Osteoblast (primary cell): ENCODE results near the gene CCL4L2. TPM values are rescaled to one million over a fixed set of nuclear protein-coding genes. Genes with fewer than 3 reads are reported as not detected.
"Not testable (repeated sequence)": the region's sequence is repeated elsewhere in the genome, so short reads cannot be mapped to it uniquely, and the experiment has no call there.

Source experiments
- DNase-seq: peaks from one replicate; pipeline ENCODE4 v3.0.0; 2011; ENCODE audit warnings: low spot score, mixed read lengths; ENCODE audit not compliant: insufficient read length; ENCODE audit errors: missing footprints
- H2AFZ ChIP-seq: 2 replicates; pipeline ENCODE4 v1.6.0; 2011; ENCODE audit warnings: mild to moderate bottlenecking, low read length
- H3K27ac ChIP-seq: 2 replicates; pipeline ENCODE4 v1.5.1; 2011; ENCODE audit warnings: mild to moderate bottlenecking, low read depth, low read length, moderate library complexity
- H3K27me3 ChIP-seq: 2 replicates; pipeline ENCODE4 v1.6.0; 2012; ENCODE audit warnings: mild to moderate bottlenecking, control low read depth, inconsistent platforms, low read length, moderate library complexity; ENCODE audit not compliant: insufficient read depth
- H3K36me3 ChIP-seq: 2 replicates; pipeline ENCODE4 v1.5.1; 2011; ENCODE audit warnings: mild to moderate bottlenecking, low read length, control low read depth, moderate library complexity; ENCODE audit not compliant: insufficient read depth
- H3K4me1 ChIP-seq: 2 replicates; pipeline ENCODE4 v1.5.1; 2011; ENCODE audit warnings: mild to moderate bottlenecking, low read length, control low read depth, moderate library complexity; ENCODE audit not compliant: insufficient read depth
- H3K4me2 ChIP-seq: 2 replicates; pipeline ENCODE4 v1.6.0; 2011; ENCODE audit warnings: mild to moderate bottlenecking, low read length; ENCODE audit not compliant: insufficient read depth
- H3K4me3 ChIP-seq: fragments of 200-600 bp; sonication (generic); 3 replicates; pipeline ENCODE4 v1.5.1; 2012; ENCODE audit warnings: mild to moderate bottlenecking, low read length, inconsistent platforms; ENCODE audit not compliant: insufficient read depth
- H3K79me2 ChIP-seq: 2 replicates; pipeline ENCODE4 v1.6.0; 2012; ENCODE audit warnings: mild to moderate bottlenecking, low read length, control low read depth, inconsistent platforms; ENCODE audit not compliant: insufficient read depth
- H3K9me3 ChIP-seq: 2 replicates; pipeline ENCODE4 v1.5.1; 2011; ENCODE audit warnings: low read depth, low read length, control low read depth
- H4K20me1 ChIP-seq: 2 replicates; pipeline ENCODE4 v1.6.0; 2012; ENCODE audit warnings: mild to moderate bottlenecking, low read length, control low read depth; ENCODE audit not compliant: insufficient read depth
- total RNA-seq: library from RNA; depleted of rRNA; stranded (reverse); fragments of >200 nt; gene quantifications from 2 replicates; pipeline ENCODE4 v1.2.3, GENCODE V29; 2012
- TF ChIP-seq, protein P1 (sequence below): IDR thresholded peaks from 2 replicates; pipeline ENCODE4 v1.5.1; 2011; ENCODE audit warnings: mild to moderate bottlenecking, low read depth, low read length, moderate library complexity; ENCODE audit errors: extremely low read depth

The CCL4L2 gene
- total RNA-seq, 1 donor: not detected

DNA sequence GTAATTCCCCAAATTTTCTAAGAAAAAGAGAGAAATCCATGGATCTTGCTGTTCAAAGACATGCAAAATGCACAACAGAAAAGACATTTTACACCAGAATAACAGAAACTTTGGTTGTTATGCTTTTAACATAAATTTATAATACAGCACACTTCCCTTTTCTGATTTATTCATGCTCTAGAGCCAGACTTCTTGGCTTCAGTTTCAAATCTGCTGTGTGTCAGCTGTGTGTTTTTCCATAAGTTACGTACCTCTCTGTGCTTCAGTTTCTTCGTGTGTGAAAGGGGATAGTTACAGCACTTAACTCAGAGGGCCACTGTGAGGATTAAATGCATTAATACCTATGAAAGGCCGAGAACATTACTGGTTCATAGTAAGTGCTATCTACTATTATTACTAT lies 7.5 kb upstream of the CCL4L2 start:
- DNase-seq: no peak
- no peaks in the 10 kb centered on the region for H3K4me1 ChIP-seq
- H3K79me2 ChIP-seq: no peaks in the 10 kb centered on the region
- H2AFZ ChIP-seq: no peak overlapping the region
- TF ChIP-seq, protein P1, sequence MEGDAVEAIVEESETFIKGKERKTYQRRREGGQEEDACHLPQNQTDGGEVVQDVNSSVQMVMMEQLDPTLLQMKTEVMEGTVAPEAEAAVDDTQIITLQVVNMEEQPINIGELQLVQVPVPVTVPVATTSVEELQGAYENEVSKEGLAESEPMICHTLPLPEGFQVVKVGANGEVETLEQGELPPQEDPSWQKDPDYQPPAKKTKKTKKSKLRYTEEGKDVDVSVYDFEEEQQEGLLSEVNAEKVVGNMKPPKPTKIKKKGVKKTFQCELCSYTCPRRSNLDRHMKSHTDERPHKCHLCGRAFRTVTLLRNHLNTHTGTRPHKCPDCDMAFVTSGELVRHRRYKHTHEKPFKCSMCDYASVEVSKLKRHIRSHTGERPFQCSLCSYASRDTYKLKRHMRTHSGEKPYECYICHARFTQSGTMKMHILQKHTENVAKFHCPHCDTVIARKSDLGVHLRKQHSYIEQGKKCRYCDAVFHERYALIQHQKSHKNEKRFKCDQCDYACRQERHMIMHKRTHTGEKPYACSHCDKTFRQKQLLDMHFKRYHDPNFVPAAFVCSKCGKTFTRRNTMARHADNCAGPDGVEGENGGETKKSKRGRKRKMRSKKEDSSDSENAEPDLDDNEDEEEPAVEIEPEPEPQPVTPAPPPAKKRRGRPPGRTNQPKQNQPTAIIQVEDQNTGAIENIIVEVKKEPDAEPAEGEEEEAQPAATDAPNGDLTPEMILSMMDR: no peak
- H3K4me3 ChIP-seq: no peak overlapping the region
- H4K20me1 ChIP-seq: no peaks in the 10 kb centered on the region
- H3K36me3 ChIP-seq: no peaks in the 10 kb centered on the region
- no peak overlapping the region for H3K4me2 ChIP-seq
- H3K27me3 ChIP-seq: peaks cover 5% of the 10 kb centered on the region
- no peaks in the 10 kb centered on the region for H3K9me3 ChIP-seq
- H3K27ac ChIP-seq: no peak overlapping the region

DNA sequence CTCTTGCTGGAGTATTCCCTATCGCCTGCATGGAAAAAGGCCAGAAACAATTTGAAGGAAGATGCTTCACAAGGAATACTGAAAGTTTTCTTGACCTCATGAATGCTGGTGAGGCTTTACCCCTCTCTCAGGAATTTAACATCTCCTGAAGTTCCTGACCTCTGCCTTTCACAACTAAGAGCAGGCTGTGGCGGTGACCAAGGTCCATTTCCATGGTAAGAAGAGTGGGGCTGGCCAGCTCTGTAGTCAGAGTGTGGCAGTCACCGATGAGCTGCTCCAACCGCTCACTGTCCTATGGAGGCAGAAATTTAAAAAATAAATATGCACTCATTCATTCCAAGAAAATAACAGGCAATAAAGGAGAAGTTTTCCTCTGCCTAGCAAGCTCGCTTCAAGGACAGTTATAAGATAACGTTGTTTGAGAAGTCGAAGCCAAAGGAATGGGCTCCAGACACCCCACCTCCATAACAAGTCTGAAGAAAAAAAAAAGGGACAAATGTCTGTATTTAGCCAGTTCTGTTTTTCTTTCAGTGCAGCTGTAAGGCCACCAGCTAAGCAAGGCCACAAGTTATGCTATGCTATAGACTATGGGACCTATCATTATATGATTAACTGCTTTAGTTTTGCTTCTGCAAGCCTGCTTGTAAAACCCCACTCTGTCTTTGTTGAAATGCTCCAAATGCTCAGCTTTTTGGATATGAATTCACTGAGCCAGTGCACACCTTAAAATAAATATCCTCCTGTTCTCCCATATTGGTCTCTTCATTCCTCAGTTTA lies 6.0 kb upstream of the CCL4L2 start:
- Histone ChIP-seq H3K4me2 (no peak overlapping the region), H3K36me3 (no peaks in the 10 kb centered on the region), H3K9me3 (no peaks in the 10 kb centered on the region), H3K79me2 (no peaks in the 10 kb centered on the region), H2AFZ (no peak overlapping the region), H3K27me3 (no peaks in the 10 kb centered on the region), H3K27ac (no peak overlapping the region), H3K4me1 (no peaks in the 10 kb centered on the region), H4K20me1 (no peaks in the 10 kb centered on the region), H3K4me3 (no peak overlapping the region)
- TF ChIP-seq, protein P1: no peak
- no peak for DNase-seq

DNA sequence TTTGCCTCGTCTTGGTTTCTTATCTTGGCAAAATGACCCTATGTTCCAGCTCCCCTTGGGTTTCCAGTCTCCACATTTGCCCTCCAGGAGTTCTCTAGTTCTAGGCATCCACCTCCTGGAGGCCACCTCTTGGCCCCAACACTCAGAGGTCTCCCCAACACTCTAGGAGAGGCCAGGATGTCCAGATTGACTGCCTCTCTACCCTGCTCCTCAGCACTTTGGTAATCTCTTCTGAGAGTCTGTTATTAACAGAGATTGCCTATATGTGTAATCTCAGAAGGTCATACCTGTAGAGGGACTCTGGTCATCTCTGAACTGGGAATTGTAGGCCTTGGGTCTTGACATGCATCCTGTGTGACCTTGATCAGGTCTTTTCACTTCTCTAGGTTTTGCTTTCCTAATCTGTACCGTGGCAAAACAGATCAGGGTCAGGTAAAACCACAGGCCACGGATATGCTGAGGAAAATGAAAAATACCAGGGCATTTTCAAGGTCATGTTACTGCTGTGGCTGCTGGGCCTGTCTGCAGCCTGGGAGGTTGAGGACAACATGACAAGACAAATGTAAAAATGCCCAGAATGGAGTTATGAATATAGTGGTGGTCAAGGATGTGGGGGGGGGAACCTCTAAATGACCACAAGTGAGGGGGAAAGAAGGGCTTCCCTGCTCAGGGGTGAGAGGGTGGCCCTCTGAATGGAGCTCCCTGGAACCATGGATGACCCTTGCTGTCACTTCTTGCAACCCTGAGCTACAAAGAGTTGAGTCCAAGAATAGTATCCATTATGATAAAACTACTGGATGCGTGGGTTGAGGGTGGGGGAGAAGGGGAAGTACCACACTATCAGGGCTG lies 5.0 kb upstream of the CCL4L2 start:
- Histone ChIP-seq H3K4me2 (no peak overlapping the region), H3K27ac (no peak overlapping the region), H3K4me3 (no peak overlapping the region), H2AFZ (no peak overlapping the region), H3K4me1 (no peaks in the 10 kb centered on the region), H3K36me3 (no peaks in the 10 kb centered on the region), H3K79me2 (no peaks in the 10 kb centered on the region), H4K20me1 (no peaks in the 10 kb centered on the region), H3K27me3 (no peaks in the 10 kb centered on the region), H3K9me3 (no peaks in the 10 kb centered on the region)
- no peak for DNase-seq
- TF ChIP-seq, protein P1: no peak

DNA sequence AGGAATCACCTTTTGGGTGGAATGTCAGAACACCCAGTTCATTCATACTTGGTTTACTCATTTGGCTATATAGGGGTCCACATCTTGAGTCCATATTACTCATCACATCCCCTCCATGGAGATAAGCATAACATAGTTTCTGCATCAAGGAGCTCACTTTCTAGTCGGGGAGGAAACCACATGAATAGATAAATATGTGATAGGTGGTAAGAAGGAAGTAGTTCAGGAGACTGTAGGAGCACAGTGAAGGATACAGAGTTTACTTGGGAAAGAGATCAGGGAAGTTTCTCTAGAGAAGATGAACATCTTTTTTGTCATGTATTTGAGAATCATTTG lies 4.4 kb upstream of the CCL4L2 start:
- not testable (repeated sequence) for H4K20me1 ChIP-seq, H3K4me3 ChIP-seq, H3K4me1 ChIP-seq, H3K79me2 ChIP-seq, DNase-seq, H3K36me3 ChIP-seq, H3K27ac ChIP-seq, H3K27me3 ChIP-seq, H3K4me2 ChIP-seq, H3K9me3 ChIP-seq, H2AFZ ChIP-seq

DNA sequence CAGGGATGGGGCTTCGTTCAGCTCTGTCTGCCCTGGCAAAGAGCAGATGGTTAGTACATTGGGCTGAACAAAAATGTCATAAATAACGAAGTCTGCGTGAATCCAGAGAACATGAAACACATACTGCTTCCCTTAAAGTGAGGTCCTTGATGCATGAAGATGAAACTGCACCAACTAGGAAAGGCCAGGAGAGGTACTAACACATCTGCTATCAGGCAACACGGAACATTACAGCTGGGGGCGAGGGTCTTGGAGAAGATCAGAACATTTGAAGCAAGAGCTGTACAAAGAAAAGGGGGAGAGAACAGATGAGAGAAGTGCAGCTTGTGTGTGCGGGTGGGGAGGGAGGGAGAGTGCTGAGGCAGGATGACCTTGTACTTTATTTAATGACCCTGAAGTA lies 3.5 kb upstream of the CCL4L2 start:
- DNase-seq, H3K9me3 ChIP-seq, H3K4me2 ChIP-seq, H2AFZ ChIP-seq, H3K27me3 ChIP-seq, H3K79me2 ChIP-seq, H3K4me1 ChIP-seq, H4K20me1 ChIP-seq, H3K4me3 ChIP-seq, H3K36me3 ChIP-seq, H3K27ac ChIP-seq: not testable (repeated sequence)
